Esophagus squamous epithelium (tissue), 4 donors: ENCODE data around the gene CLCA4.

Source experiments
- CTCF ChIP-seq, 6 experiments: fragments of 450-650 bp in 4 of 6; fragments of 200-600 bp in 2 of 6; sonication (generic) in 2 of 6; IDR thresholded peaks; one replicate each; pipeline ENCODE4 v1.5.1; 2016 to 2019; ENCODE audit warnings: antibody characterized with exemption in 6 of 6, mild to moderate bottlenecking in 4 of 6, moderate library complexity in 4 of 6
- POLR2A ChIP-seq, 4 donors: fragments of 450-650 bp; IDR thresholded peaks; one replicate each; pipeline ENCODE4 v1.6.1; 2017; ENCODE audit warnings: antibody characterized with exemption in 4 of 4, mild to moderate bottlenecking in 4 of 4, moderate library complexity in 3 of 4

GRCh38 chr1:86596741-86597290, 49.9 kb downstream of the CLCA4 start:
- TF ChIP-seq CTCF (IDR thresholded peaks at IDR 0.05) (no peak), POLR2A (IDR thresholded peaks at IDR 0.05) (no peak)
